GM20431 (cell line): ENCODE data around the gene EIF2S2.

Source experiments
- in situ Hi-C: fragments of 300-500 bp; cut with MseI, MboI; formaldehyde crosslinking; loops from one replicate; pipeline ENCODE4 v1.15.0; 2020; ENCODE audit warnings: low sequenced_read_pairs; ENCODE audit not compliant: unreplicated experiment

The EIF2S2 gene

DNA sequence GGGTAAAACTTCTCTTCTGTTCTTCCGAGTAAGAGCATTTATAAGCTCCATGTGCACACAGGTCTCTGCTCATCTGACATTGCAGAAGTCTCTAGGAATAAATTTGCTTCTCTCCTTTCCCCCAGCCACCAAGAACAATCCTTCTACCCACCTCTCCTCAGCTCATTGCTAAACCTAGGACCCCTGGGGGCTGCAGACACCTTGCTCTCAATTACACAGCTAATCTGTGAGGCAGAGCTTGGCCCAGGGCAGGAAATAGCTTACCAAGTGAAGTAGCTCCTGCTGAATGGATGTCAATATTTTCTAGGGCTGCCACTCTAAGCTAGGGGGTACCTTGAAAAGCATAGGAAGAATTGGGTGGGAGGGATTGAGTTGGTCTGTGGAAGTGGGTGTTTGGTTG lies 44.0 kb downstream of the EIF2S2 start:
- in situ Hi-C loops = no loop called here

DNA sequence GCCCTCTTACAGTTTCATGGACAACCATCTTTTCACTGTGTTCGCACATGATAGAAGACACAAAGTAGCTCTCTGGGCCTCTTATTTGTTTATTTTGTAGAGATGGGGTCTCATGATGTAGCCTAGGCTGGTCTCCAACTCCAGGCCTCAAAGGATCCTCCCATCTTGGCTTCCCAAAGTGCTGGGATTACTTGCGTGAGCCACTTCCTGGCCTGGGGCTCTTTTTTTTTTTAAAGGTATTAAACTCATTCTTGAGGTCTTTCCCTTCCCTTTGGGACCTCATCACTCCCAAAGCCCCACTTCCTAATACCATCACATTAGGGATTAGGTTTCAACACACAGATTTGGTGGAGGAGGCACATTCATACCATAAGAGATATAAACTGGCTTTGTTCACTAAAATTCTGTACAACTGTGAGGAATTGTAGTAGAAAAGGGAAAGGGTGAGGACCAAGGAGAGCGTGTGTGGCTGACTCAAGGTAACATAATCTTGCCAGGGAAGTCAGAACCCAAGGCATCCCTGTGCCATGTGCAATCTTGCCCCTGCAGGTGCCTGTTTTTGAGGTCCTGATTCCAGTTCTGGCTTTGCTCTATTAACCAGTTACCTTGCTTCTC lies 45.5 kb downstream of the EIF2S2 start:
- in situ Hi-C loops = no loop called here

- in situ Hi-C loops = no loop called here
These were observed 46.8 kb downstream of the EIF2S2 start for GRCh38 chr20:34065260-34065659.

DNA sequence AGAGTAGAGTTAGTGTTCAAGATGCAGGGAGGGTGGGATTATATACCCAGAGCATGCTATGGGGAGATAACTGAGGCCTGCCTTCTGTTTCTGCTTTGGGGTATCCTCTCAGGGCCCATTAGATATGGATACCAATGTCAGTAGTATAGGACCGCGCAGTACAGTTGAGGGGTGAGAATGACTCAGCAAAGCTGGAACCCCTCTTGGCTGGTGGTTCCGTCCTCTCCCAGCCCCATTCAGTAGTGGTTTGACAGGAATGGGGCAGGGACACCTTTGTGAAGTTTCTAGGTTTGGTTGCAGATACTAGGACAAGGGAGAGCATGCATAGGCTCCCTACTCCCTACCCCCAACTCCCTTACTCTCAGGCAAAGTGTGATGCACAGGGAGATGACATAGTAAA lies 47.8 kb downstream of the EIF2S2 start:
- in situ Hi-C loops = no loop called here

- in situ Hi-C loops = no loop called here
These were observed 49.2 kb downstream of the EIF2S2 start for GRCh38 chr20:34062570-34063482.

GRCh38 chr20:34061695-34062094 lies 50.3 kb downstream of the EIF2S2 start:
- in situ Hi-C loops = no loop called here

DNA sequence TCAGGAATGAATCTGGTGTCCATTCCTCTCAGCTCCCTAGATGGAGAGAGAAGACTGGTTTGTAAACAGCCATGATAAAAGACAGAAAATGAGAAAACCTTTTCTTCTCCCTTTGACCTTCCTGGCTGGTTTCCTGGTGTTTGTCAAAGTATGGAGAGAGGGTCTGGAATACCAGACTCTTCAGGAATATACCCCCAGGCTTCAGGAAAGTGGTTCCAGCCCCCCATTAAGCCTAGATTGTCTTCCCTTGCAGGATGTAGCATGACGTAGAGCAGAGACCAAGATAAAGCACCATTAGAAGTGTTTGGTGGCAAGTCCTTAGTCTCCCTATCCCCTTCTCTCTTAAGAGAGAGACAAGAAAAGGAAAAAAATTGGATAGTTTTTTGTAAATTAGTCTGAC lies 51.1 kb downstream of the EIF2S2 start:
- in situ Hi-C loops = no loop called here

DNA sequence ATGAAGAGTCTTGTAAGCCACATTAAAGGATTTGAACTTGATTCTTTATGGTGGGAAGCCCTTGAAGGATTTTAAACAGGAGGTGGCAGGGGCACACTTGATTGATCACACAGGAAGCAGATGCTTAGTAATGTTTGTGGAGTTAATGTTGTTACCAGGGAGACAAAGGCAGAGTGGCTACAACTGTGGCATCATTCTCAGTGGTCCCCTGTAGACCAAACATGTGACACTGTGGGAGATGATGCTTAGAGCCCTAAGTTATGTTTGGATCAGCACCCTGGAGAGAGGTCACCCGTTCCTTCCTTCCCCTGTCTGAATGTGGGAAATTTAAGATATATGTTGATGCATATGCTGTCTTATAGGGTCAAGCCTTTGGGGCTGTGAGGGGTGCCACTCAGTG lies 53.2 kb downstream of the EIF2S2 start:
- in situ Hi-C loops = no loop called here

DNA sequence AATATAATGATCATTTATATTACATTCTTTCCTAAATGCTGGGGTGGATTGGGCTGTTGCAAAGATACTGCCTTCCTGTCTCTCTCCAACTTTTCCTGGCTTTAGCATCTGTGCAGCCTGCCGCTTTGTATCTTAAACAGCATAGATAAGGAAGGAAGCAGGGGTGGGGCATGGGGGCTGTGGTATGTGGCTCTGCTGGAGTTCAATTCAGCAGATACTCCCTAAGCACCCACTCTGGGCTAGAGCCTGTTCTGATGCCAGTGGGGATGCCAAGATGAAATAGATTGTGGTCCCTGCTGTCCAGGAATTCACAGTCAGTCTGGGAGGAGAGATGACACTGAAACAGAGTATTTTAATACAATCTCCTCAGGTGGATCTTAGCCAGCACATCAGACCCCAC lies 56.8 kb downstream of the EIF2S2 start:
- in situ Hi-C loops = no loop called here

DNA sequence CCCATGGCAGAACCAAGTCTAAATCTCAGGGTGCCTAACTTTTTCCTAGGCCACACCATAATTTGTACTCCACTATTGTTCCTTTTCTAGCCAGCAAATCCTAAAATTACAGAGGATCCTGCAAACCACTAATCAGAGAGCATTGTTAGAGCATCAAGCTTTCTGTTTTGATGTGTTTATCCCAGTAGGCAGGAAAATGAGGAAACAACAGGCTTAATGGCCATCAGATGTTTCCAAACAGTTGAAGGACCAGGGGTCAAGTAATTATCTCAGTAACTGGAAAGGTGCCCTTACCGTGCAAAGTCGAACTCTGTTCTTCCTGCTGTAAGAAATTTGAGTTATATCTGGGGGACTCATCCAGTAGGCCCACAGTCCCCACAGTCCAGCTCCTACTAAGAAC lies 59.6 kb downstream of the EIF2S2 start:
- in situ Hi-C loops = no loop called here

DNA sequence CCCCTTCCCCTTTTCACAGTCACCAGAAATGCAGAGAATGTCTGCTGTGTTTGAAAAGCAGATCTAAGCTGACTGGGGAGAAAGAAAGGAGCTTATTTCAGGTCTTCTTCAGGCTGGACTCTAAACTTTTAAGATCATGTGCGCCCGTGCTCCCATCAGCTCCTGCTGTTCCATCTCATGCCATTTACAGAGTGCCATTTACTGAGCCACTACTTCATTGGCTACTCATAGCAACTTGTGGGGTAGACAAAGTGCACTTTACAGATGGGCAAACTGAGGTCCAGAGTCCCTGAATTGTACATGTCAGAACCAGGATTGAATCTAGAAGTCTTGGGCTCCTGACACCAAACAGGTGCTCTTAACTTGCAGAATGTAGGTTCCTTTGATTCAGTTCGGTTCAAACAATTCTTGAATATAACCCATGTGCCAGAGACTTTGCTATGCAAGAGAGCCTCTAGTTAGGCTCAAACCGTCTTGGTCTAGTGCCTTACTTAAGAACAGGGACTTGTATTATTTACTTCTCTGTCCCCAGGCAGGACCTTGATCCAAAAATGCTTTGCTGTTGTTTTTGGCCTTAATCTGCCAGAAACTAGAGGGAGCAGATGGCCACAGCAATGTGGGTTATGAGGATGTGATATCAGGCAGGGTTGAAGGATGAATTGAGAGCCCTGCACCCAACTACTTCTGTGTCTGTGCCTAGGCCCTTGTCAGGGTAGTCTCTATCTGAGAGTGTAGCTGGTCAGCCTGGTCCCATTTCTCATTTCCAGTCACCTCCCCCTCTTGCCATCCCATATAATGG lies 61.9 kb downstream of the EIF2S2 start:
- in situ Hi-C loops = no loop called here

- in situ Hi-C loops = no loop called here
These were observed 62.7 kb downstream of the EIF2S2 start for GRCh38 chr20:34049389-34049788.

DNA sequence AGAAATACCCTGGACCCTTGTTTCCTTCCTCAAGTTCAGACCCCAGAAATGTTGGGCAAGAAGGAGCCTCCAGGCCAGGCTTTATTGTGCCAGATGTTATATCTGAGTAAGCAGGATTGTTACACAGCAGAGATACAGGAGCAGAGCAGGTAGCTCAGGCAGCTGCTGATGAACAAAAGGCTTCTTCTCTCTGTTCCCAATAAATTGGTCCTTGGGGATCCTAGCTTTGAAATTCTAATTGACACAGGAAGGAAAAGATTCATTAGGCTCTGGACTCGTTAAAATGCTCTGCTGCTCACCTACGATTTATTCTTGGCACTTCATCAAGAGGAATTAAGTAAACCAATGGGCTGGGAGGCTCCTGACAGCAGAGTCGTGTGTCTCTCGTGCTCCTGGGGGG lies 64.1 kb downstream of the EIF2S2 start:
- in situ Hi-C loops = no loop called here

GRCh38 chr20:34047010-34047687 lies 64.9 kb downstream of the EIF2S2 start:
- in situ Hi-C loops = no loop called here

DNA sequence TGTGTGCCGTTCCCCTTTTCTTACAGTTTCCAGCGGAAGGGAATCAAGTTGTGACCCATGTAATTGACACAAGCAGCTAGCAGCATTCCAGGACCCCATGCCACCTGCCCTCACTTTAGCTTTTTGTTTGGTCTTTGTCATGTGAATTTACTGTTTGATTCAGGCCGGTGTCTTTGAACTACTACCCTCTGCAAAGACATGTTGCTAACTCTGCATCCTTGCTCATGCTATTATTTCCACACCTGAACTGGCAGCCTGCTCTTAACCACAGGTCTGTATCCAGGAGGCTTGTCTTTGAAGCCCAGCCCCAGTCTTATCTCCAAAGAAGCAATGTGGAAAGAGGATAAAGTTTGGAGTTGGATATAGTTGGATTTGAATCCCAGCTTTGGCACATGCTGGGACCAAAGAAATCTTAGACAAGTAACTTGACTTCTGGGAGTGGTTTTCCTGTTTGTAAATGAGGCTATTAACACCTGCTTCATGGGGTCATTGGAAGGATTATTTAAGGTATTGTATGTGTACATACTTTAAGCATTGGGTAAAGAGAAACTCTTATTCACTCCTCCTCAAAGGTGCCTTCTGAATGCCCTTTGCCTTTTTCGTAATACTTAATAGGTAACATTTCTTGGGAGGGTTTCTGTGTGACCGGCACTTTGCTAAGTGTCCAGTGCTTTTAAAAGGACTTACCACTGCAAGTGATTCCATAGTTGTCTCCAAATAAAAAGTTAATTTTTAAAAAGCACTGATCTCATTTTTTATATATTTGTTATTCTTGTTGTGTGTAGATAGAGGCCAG lies 65.9 kb downstream of the EIF2S2 start:
- in situ Hi-C loops = no loop called here

DNA sequence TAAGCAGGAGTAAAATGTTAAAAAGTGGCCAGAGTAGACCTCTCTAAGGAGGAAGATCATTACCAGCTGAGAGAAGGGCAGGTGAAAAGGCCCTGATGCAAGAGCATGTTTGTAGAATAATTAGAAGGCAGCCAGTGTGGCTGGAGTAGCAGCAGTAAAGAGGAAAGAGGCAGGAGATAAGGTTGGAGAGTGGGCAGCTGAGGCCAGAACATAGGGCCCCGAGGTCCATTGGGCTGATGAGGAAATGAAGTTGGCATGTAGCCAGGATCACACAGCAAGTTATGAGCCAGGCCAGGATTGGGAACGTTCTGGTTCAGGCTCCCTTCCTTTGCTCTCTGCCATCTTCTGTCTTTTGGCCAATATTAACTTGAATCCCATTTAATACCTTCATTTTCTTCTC lies 66.7 kb downstream of the EIF2S2 start:
- in situ Hi-C loops = no loop called here

- in situ Hi-C loops = no loop called here
These were observed 69.0 kb downstream of the EIF2S2 start for GRCh38 chr20:34043025-34043424.

GRCh38 chr20:34042262-34042661 lies 69.8 kb downstream of the EIF2S2 start:
- in situ Hi-C loops = no loop called here

DNA sequence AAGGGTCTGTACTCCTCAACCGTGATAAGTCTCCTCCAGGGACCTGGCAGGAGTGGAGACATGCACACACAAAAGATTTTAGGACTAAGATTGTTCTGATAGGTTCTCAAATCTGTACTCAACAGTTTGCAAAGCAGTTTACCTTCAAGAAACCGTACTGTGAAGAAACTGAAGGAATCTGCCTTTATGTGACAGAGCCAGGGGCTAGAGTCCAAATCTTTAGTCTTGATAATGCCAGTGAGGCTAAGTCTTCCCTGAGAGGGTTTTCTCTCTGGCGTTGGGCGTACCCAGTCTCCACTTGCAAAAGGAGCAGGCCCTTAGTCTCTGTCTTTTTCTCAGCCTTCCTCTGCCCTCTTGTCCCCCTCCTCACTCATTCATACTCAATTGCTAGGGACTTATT lies 70.8 kb downstream of the EIF2S2 start:
- in situ Hi-C loops = no loop called here
